Measurements from ENCODE around the gene YIPF5.

DNA sequence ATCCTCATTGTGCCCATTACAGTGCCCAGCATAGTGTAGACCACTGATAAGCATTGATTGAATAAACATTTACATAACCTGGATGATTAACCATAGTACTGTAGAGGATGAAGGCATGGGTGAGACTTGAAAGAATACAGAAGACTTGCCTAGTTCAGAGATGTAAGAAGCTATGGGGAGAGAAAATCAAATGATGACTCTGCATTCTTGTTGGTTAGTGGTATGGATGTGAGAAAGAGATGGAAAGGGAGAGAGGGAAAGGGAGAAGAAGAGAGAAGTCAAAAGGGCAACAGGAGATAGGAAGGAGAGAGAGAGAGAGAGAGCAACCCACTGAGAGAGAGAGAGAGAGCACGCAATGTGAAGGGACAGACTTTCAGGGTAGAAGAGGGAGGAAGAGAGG, 26.8 kb downstream of the YIPF5 start:
- no peak for TF ChIP-seq CTCF (IDR thresholded peaks at IDR 0.05; ENCODE audit: low read depth, low read length)
- no peak for TF ChIP-seq POLR2A (IDR thresholded peaks at IDR 0.05; ENCODE audit: extremely low read depth, insufficient read length)

Measured in NB4 (cell line).